ENCODE results near the gene PCNX1. TPM values are rescaled to one million over a fixed set of nuclear protein-coding genes. Genes with fewer than 3 reads are reported as not detected.
"Not testable (repeated sequence)": the region's sequence is repeated elsewhere in the genome, so short reads cannot be mapped to it uniquely, and the experiment has no call there.

PCNX1 gene
- 79.3 TPM for total RNA-seq

GRCh38 chr14:70907176-70907995 lies at the start of gene PCNX1:
Gene PCNX1 (plus strand): TSS chr14:70907459. CDS start chr14:70907851, 392 bp downstream.
- Histone ChIP-seq H3K9me3 (ENCODE audit: control insufficient read depth in 3 of 3, low read length in 3 of 3) (no peaks in the 10 kb centered on the region), H3K27me3 (ENCODE audit: control insufficient read depth in 3 of 3, insufficient read depth in 3 of 3, low read length in 3 of 3) (no peaks in the 10 kb centered on the region), H3K36me3 (ENCODE audit: control insufficient read depth in 3 of 3, insufficient read depth in 3 of 3, low read length in 3 of 3) (no peaks in the 10 kb centered on the region), H3K27ac (ENCODE audit: low read depth, low read length) (peak within 1 kb of the TSS; percentile 88), H3K9ac (ENCODE audit: low read depth in 1 of 3, low read length in 3 of 3) (peak within 1 kb of the TSS; percentile 88 to 92 (median 91)), H3K4me1 (ENCODE audit: control insufficient read depth in 3 of 3, insufficient read depth in 3 of 3, low read length in 3 of 3) (peaks cover 18 to 33% (median 28%) of the 10 kb centered on the region in 3 donors), H3K4me3 (ENCODE audit: low read length in 3 of 3) (peak within 1 kb of the TSS; percentile 72 to 90 (median 73))

GRCh38 chr14:70857496-70857890 lies 49.8 kb upstream of the PCNX1 start:
- Histone ChIP-seq H3K36me3 (ENCODE audit: control insufficient read depth in 3 of 3, insufficient read depth in 3 of 3, low read length in 3 of 3) (no peaks in the 10 kb centered on the region), H3K4me1 (ENCODE audit: control insufficient read depth in 3 of 3, insufficient read depth in 3 of 3, low read length in 3 of 3) (no peaks in the 10 kb centered on the region), H3K4me3 (ENCODE audit: low read length in 3 of 3) (no peak overlapping the region), H3K9ac (ENCODE audit: low read depth in 1 of 3, low read length in 3 of 3) (no peak overlapping the region), H3K27ac (ENCODE audit: low read depth, low read length) (no peak overlapping the region), H3K9me3 (ENCODE audit: control insufficient read depth in 3 of 3, low read length in 3 of 3) (no peaks in the 10 kb centered on the region), H3K27me3 (ENCODE audit: control insufficient read depth in 3 of 3, insufficient read depth in 3 of 3, low read length in 3 of 3) (no peaks in the 10 kb centered on the region)

DNA sequence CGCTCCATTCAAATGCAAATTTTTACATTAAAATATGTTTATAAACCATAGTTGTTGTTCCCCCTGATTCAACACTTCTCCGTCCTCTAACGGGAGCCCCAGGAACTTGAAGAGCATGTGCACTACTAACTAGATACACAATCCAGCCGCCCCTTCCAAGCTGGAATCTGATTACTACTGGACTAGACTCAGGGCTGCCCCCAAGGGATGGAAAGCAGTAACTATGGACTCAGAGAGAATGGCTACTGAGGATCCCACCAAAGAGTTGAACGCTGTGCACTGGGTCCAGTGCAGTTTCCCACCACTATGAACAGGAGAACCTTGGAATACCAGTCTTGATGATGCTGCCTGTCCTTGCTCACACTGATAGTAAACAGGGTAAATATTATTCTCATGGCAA lies 48.6 kb upstream of the PCNX1 start:
- Histone ChIP-seq H3K4me1 (ENCODE audit: control insufficient read depth in 3 of 3, insufficient read depth in 3 of 3, low read length in 3 of 3) (no peaks in the 10 kb centered on the region), H3K27me3 (ENCODE audit: control insufficient read depth in 3 of 3, insufficient read depth in 3 of 3, low read length in 3 of 3) (no peaks in the 10 kb centered on the region)

GRCh38 chr14:70866992-70867391 lies 40.3 kb upstream of the PCNX1 start:
- not testable (repeated sequence) for H3K36me3 ChIP-seq (ENCODE audit: control insufficient read depth in 3 of 3, insufficient read depth in 3 of 3, low read length in 3 of 3); H3K27me3 ChIP-seq (ENCODE audit: control insufficient read depth in 3 of 3, insufficient read depth in 3 of 3, low read length in 3 of 3); H3K4me3 ChIP-seq (ENCODE audit: low read length in 3 of 3); H3K9ac ChIP-seq (ENCODE audit: low read depth in 1 of 3, low read length in 3 of 3); H3K27ac ChIP-seq (ENCODE audit: low read depth, low read length); H3K4me1 ChIP-seq (ENCODE audit: control insufficient read depth in 3 of 3, insufficient read depth in 3 of 3, low read length in 3 of 3); H3K9me3 ChIP-seq (ENCODE audit: control insufficient read depth in 3 of 3, low read length in 3 of 3)

More for the DNA sequence above, 48.6 kb upstream of the PCNX1 start:
- no peak overlapping the region for H3K27ac ChIP-seq (ENCODE audit: low read depth, low read length)
- H3K36me3 ChIP-seq (ENCODE audit: control insufficient read depth in 3 of 3, insufficient read depth in 3 of 3, low read length in 3 of 3) = no peaks in the 10 kb centered on the region
- no peak overlapping the region for H3K4me3 ChIP-seq (ENCODE audit: low read length in 3 of 3)
- H3K9me3 ChIP-seq (ENCODE audit: control insufficient read depth in 3 of 3, low read length in 3 of 3) = no peaks in the 10 kb centered on the region
- H3K9ac ChIP-seq (ENCODE audit: low read depth in 1 of 3, low read length in 3 of 3) = no peak overlapping the region

- Histone ChIP-seq H3K27me3 (ENCODE audit: control insufficient read depth in 3 of 3, insufficient read depth in 3 of 3, low read length in 3 of 3) (no peaks in the 10 kb centered on the region), H3K4me3 (ENCODE audit: low read length in 3 of 3) (no peak overlapping the region), H3K36me3 (ENCODE audit: control insufficient read depth in 3 of 3, insufficient read depth in 3 of 3, low read length in 3 of 3) (no peaks in the 10 kb centered on the region), H3K4me1 (ENCODE audit: control insufficient read depth in 3 of 3, insufficient read depth in 3 of 3, low read length in 3 of 3) (no peaks in the 10 kb centered on the region), H3K27ac (ENCODE audit: low read depth, low read length) (no peak overlapping the region), H3K9ac (ENCODE audit: low read depth in 1 of 3, low read length in 3 of 3) (no peak overlapping the region), H3K9me3 (ENCODE audit: control insufficient read depth in 3 of 3, low read length in 3 of 3) (peaks cover 3 to 7% (median 4%) of the 10 kb centered on the region in 3 donors)
Observed at GRCh38 chr14:70871001-70871400, 36.3 kb upstream of the PCNX1 start.

DNA sequence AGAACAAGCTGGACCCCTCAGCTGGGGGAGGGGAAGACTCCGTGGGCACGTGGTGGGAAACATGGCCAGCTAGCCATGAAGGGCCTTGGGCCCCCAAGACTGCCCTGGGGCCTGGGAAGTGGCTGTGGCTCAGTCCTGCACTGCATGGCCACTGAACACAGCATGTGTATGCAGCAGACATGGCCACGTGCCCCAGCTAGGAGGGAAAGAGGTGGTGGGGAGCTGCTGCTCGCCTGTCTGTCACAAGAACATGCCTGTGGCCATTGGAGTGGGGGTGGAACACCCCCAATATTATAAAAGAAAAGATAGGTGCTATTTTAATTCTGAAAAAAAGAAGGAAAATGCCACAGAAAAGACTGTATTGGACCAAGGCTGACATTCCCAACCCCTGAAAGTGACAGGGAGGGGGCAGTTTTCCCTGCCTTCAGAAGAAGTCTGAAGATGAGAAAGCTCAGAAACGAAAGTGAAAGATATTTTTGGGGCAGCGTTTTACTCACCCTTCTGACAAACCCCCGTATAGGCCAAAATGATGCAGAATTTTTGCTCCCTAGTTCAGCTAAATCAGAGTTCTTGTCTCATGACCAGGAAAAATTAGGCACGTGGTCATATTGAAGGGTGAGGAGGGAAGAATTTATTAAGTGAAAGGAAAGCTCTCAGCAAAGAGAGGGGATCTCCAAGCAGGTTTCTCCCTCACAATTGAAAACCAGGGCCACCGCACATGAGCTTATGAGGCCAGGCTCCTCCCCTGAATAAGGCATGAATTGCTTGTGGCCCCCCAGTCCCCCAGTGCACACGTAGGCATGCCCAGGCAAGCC lies 35.2 kb upstream of the PCNX1 start:
- Histone ChIP-seq H3K27ac (ENCODE audit: low read depth, low read length) (no peak overlapping the region), H3K4me3 (ENCODE audit: low read length in 3 of 3) (no peak overlapping the region), H3K4me1 (ENCODE audit: control insufficient read depth in 3 of 3, insufficient read depth in 3 of 3, low read length in 3 of 3) (no peaks in the 10 kb centered on the region), H3K36me3 (ENCODE audit: control insufficient read depth in 3 of 3, insufficient read depth in 3 of 3, low read length in 3 of 3) (no peaks in the 10 kb centered on the region), H3K9ac (ENCODE audit: low read depth in 1 of 3, low read length in 3 of 3) (no peak overlapping the region), H3K27me3 (ENCODE audit: control insufficient read depth in 3 of 3, insufficient read depth in 3 of 3, low read length in 3 of 3) (no peaks in the 10 kb centered on the region), H3K9me3 (ENCODE audit: control insufficient read depth in 3 of 3, low read length in 3 of 3) (peaks cover 3 to 7% (median 4%) of the 10 kb centered on the region in 3 donors)

GRCh38 chr14:70872678-70873020 lies 34.6 kb upstream of the PCNX1 start:
- H3K36me3 ChIP-seq (ENCODE audit: control insufficient read depth in 3 of 3, insufficient read depth in 3 of 3, low read length in 3 of 3) = no peaks in the 10 kb centered on the region
- no peaks in the 10 kb centered on the region for H3K4me1 ChIP-seq (ENCODE audit: control insufficient read depth in 3 of 3, insufficient read depth in 3 of 3, low read length in 3 of 3)
- H3K27me3 ChIP-seq (ENCODE audit: control insufficient read depth in 3 of 3, insufficient read depth in 3 of 3, low read length in 3 of 3) = no peaks in the 10 kb centered on the region
- H3K9ac ChIP-seq (ENCODE audit: low read depth in 1 of 3, low read length in 3 of 3) = no peak overlapping the region
- H3K4me3 ChIP-seq (ENCODE audit: low read length in 3 of 3) = no peak overlapping the region
- H3K27ac ChIP-seq (ENCODE audit: low read depth, low read length) = no peak overlapping the region
- peaks cover 3 to 7% (median 4%) of the 10 kb centered on the region in 3 donors for H3K9me3 ChIP-seq (ENCODE audit: control insufficient read depth in 3 of 3, low read length in 3 of 3)

DNA sequence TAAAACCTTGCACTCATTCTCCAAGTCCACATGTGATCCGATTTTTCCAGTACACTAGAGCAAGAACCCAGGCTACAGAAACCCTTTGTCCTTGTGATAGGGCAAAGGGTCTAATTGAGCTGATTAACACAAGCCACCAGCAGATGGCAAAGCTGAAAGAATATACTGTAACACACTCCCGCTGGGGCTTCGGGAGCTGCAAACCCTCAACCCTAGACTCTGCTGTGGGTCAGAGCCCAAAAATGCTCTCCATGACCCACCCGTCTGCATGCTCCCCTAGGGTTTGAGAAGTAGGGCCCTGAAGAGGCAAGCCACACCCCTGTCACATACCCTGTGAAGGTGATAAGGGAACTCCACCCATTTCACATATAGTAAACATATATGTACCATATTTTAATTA lies 33.6 kb upstream of the PCNX1 start:
- Histone ChIP-seq H3K27ac (ENCODE audit: low read depth, low read length) (no peak overlapping the region), H3K9me3 (ENCODE audit: control insufficient read depth in 3 of 3, low read length in 3 of 3) (peaks cover 3 to 7% (median 4%) of the 10 kb centered on the region in 3 donors), H3K9ac (ENCODE audit: low read depth in 1 of 3, low read length in 3 of 3) (no peak overlapping the region), H3K4me1 (ENCODE audit: control insufficient read depth in 3 of 3, insufficient read depth in 3 of 3, low read length in 3 of 3) (no peaks in the 10 kb centered on the region), H3K4me3 (ENCODE audit: low read length in 3 of 3) (no peak overlapping the region), H3K36me3 (ENCODE audit: control insufficient read depth in 3 of 3, insufficient read depth in 3 of 3, low read length in 3 of 3) (no peaks in the 10 kb centered on the region), H3K27me3 (ENCODE audit: control insufficient read depth in 3 of 3, insufficient read depth in 3 of 3, low read length in 3 of 3) (no peaks in the 10 kb centered on the region)

DNA sequence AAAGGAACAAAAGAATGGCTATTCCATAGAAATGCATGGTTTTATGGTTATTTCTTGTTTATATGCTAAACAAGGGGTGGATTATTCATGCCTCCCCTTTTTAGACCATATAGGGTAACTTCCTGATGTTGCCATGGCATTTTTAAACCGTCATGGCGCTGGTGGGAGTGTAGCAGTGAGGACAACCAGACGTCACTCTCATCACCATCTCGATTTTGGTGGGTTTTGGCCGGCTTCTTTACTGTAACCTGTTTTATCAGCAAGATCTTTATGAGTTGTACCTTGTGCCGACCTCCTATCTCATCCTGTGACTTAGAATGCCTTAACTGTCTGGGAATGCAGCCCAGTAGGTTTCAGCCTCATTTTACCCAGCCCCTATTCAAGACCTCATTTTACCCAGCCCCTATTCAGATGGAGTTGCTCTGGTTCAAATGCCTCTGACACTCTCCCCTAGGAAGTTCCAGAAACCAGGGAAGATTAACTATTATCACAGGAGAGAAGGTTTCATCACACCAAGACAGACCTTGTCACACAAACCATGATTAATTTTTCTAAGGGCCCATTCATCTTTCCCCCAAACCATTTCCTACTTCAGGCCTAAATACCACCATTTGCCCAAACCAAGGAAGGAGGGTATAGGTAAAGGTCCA lies 31.3 kb upstream of the PCNX1 start:
- H3K9me3 ChIP-seq (ENCODE audit: control insufficient read depth in 3 of 3, low read length in 3 of 3); H3K27ac ChIP-seq (ENCODE audit: low read depth, low read length); H3K4me3 ChIP-seq (ENCODE audit: low read length in 3 of 3); H3K9ac ChIP-seq (ENCODE audit: low read depth in 1 of 3, low read length in 3 of 3); H3K36me3 ChIP-seq (ENCODE audit: control insufficient read depth in 3 of 3, insufficient read depth in 3 of 3, low read length in 3 of 3); H3K4me1 ChIP-seq (ENCODE audit: control insufficient read depth in 3 of 3, insufficient read depth in 3 of 3, low read length in 3 of 3); H3K27me3 ChIP-seq (ENCODE audit: control insufficient read depth in 3 of 3, insufficient read depth in 3 of 3, low read length in 3 of 3): not testable (repeated sequence)

DNA sequence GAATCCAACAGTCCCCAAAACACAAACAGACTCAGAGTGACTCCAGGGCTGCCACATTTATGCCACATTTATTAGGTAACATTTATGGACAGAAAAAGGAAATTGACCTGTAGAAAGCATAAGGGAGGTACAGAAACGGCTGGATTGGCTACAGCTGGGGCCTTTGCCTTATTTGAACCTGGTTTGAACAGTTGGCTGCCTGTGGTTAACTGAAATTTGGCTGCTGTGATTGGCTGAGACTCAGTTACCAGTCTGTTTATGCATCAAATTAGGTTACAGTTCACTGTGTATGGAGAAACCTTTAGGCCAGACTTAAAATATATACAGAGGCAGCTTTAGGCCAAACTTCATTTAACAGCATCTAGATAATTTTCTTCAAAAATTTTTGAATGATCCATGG lies 27.8 kb upstream of the PCNX1 start:
- no peak overlapping the region for H3K4me3 ChIP-seq (ENCODE audit: low read length in 3 of 3)
- H3K9me3 ChIP-seq (ENCODE audit: control insufficient read depth in 3 of 3, low read length in 3 of 3) = no peaks in the 10 kb centered on the region
- no peaks in the 10 kb centered on the region for H3K4me1 ChIP-seq (ENCODE audit: control insufficient read depth in 3 of 3, insufficient read depth in 3 of 3, low read length in 3 of 3)
- H3K27ac ChIP-seq (ENCODE audit: low read depth, low read length) = no peak overlapping the region
- no peak overlapping the region for H3K9ac ChIP-seq (ENCODE audit: low read depth in 1 of 3, low read length in 3 of 3)
- no peaks in the 10 kb centered on the region for H3K36me3 ChIP-seq (ENCODE audit: control insufficient read depth in 3 of 3, insufficient read depth in 3 of 3, low read length in 3 of 3)
- no peaks in the 10 kb centered on the region for H3K27me3 ChIP-seq (ENCODE audit: control insufficient read depth in 3 of 3, insufficient read depth in 3 of 3, low read length in 3 of 3)

All from skeletal muscle tissue (tissue), 4 donors.